8988T (cell line): ENCODE data around the gene STH.

ENCODE experiments used
- DNase-seq: peaks from one replicate; pipeline ENCODE4 v3.0.0; 2011

Gene STH

DNA sequence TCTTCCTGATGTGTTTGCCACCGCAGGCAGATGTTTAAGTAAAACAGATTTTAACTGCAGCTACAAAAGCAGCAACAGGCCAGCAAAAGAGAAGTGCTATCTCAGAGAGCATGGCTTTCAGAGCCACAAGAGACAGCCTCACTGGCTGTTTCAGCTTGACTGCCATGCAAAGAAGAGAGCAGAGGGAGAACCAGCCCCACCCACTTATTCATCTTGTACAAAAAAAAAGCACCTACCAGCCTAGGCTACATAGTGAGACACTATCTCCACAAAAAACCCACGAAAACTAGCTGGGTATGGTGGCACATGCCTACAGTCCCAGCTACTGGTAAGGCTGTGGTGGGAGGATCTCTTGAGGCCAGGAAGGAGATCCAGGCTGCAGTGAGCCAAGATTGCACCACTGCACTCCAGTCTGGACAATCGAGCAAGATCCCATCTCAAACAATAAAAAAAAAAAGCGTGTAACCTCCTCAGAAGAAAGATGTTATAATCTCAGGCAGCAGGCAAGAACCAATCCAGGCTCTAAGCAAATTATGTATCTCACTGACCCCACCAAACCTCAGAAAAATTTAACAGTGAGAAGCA, 30.0 kb downstream of the STH start:
- no peak for DNase-seq

DNA sequence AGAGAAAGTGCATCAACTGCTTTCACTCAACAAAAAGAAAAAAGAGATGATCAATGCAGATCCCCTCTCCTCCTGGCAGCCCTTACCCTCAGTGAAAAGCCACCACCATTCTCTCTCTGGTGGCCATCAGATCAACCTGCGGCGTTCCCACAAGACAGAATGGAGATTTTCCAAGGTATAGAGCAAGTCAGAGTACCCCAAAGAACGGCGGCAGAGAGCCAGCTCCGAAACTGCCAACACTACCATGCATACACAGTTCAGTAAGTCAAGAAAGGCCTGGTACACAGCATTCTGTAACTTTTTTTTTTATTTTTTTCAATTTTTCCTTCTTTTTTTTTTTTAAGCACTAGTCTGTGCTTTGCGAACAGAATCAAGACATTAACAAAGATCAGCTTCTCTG, 30.6 kb downstream of the STH start:
- DNase-seq = no peak

DNA sequence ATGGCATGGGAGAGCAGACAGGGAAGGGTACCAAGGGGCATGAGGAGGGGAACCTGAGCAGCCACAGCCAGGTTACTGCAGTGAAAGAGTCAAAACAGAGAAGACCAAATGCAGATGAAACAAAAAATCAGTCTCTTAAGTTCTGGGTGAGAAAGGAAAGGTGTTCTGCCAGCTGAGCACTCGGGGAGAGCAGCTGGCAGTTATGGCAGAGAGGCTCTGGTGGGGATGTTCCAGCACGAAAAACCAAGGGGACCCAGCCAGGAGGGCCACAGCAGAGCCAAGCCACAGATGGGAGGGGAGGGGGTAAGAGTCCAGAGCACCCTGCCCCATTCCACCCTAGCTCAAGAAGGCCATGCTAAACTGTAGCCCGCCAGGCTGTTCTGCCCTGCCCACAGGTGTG, 31.7 kb downstream of the STH start:
- DNase-seq = no peak

DNA sequence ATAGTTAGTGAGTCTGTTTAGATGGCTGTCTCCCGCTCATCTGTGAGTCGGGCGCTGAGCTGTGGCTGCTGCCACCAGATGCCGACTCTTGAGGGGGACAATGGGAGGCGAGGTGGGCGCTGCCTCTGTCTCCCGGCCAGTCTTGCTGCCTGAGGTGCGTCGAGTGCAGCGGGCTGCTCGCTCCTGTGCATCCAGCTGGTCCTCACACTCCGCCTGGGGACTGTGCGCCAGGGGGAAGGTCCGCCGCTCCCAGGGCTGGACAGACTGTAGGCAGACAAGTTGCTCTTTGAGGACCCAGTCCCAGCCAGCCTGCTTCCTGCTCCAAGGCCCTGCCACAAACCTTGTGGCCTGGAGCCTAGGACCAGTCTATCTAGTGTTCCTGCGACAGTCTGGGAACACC, 32.4 kb downstream of the STH start:
- DNase-seq = no peak

DNA sequence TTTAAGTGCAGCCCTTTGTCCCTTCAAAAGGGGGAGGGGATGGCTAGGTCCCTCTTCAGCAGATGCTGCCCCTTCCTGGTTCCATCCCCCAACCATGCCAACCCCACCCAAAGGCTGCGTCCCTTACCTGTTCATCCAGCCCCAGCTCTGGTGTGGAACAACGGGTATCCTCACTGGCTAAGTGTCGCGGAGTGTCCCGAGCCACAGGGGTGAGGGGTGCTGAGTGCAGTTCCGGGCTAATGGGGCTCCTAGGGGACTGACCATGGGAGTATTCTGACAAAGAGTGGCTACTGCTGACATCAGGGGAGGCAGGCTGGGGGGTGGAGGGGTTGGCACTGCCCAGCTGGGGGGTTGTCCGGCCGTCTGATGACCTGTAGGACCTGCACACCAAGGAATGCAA, 32.9 kb downstream of the STH start:
- no peak for DNase-seq

DNA sequence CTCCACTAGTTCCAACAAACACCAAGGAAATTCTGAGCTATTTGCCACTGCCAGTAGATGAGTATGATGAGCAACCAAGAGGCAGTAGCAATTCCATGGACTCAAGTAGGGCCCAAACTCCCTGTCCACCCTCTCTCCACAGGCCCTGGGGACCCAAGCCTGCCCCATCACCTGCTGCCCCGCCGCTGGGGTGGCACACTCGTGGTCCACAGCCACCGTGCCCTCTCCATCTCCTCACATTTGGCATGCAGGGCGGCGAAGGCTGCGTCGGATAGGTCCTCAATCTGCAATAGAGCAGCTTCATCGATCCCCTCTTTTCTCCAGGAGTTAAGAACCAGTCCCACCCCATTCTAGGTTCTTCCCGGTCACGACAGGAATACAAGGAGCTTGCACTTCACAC, 33.9 kb downstream of the STH start:
- DNase-seq = no peak

DNA sequence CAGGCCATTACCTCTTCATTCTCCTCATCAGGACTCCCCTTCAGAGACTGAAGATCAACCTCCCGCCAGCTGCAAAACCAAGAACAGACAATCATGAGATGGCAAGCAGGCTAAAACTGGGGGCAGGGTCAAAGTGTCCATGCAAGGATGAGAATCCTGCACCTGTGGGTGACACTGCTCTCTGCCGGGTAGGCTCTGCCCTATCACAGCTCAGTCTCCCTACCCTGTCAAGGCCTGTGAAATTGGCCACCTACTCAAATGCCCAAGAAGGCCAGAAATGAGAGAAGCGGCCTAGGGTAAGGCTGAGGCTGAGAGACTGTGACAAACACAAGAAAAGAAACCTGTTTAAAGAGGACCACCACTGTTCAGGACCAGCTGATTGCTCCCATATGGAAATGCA, 34.3 kb downstream of the STH start:
- no peak for DNase-seq

DNA sequence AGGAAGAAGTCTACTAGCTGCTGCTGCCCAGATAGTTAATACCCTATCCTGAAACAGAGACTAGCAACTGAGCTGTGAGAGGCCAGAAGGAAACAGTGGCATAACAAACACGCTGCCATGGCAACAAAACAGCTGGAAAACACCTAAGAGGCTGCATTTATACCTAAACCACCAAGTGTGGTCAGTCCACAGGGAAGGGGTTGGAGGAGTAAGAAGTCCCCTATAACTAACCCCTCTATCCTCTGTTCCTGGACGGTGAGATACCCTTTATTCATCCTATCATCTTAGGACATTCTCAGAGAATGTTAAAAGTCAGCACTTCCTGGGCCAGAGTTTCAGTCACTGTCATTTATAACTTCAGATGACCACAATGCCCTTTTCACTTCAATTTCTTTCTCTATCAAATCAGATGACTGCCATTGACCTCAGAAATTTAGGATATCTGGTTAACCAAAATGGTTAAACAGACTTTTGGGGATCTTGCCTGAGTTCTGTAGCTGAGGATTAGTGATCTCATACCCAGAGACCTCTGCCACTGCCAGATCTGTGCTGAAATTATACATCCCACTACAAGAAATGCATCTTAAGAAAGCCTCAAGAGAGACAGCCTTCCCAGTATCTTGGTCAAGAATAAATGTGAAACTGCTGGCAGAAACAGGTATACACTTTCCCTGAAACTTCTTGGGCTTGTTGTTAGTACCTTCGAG, 36.2 kb downstream of the STH start:
- DNase-seq = no peak

DNA sequence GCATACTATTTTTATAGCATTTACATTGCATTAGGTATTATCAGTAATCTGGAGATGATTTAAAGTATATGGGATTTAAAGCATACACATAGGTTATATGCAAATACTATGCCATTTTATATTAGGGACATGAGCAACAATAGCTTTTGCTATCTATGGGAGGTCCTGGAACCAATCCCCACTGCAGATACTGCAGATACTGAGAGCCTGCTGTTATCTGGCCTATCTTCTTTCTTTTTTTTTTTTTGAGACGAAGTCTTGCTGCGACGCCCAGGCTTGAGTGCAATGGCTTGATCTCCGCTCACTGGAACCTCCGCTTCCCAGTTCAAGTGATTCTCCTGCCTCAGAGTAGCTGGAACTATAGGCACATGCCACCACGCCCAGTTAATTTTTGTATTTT, 37.4 kb downstream of the STH start:
- DNase-seq = no peak

DNA sequence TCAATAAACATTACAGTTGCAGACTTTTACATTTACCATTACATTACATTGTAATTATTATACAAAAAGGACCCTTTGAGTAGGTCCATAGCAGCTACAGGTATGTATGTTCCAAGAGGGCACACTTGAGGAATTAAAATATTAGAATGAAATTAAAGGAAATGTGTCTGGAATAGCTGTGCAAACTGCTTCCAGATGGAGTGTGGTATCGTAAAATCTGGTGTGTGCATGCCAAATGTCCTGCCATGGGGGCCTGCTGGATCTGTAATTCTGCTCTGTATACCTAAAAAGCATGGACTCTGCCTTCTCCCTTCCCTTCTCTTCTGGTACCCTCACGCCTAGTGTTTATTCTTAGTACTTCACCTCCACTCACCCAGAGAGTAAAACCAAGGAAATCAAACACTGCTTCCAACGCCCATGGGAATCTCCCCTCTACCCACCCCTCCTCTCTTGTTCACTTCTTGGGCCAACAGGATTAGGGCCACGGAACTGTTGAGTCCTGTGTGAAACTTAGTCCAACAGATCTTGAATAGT, 38.7 kb downstream of the STH start:
- no peak for DNase-seq

DNA sequence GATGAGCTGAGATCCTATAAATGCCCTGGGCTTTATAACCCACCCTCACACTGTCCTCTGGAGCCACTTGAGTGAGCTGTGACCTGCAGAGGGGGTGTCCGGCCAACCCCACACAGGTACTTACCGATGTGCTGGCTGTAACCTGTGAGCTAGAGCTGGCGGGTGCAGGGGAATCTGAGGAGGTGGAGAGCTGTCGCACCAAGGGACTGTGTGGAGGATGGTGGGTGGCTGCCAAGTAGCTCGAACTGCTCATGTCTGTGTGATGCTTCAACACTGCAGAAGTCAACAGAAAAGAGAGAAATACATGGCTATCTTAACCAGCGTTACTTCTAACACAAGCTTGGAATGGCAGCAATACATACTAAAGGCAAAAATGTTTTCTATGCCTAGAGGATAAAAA, 39.4 kb downstream of the STH start:
- DNase-seq = no peak

DNA sequence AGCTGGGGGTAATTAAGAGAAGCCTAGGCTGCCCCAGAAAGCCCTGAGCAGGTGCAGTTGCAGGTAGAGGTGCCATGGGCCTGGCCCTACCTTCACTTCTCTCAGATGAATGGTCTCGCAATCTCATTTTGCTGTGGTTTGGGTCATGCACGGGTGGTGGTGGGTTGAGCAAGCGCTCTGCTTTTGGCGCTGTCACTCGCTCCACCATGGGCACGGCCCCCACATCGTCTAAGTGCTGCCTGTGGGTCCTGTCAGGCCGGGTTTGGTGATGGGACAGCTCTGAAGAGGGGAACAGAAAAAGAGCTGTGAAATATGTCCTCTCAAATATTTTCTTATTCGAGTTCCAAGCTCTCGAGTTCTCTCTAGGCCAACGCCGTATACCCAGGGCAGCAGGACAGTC, 39.9 kb downstream of the STH start:
- no peak for DNase-seq

DNA sequence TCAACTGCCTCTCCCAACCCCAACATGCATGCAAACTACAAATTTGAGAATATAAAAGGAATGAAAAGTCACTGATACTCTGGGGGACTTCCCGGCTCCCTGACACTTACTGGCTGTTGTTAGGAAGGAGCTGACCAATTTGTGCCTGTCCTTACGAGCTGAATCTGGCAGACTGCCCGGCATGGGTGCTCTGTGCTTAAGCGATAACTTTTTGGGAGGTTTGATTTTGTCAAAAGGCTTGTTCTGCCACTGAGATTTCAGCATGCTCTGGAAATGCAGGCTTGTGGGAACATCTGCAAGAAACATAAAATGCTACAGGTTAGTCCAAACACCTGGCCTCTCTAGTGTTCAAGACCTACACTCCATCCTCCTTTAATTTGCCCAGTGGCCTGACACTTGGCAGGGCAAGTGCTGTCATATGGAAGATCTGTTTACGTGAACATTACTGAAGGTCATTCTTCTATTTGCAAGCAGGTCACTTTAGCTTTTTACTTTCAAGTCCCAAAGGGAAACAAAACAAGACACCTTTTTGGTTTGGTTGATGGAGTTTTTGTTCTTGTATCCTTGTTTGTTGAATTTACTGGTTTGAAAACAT, 40.6 kb downstream of the STH start:
- no peak for DNase-seq

DNA sequence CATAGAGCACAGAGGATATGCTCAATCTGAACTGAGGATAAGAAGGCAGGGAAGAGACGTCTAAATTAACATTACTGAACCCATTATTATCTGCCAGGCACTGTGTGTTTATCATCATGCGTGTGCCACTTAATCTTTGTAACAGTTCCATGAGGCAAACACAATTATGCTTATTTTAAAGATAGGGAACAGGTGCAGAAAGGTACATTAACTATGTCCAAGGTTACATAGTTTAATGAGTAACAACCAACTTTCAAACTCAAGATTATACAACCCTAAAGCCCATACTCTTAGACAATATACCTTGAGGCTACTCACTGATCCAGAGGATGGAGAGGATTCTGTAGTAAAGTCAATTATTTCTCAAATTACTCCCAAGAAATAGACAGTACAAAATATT, 43.2 kb downstream of the STH start:
- DNase-seq = no peak

DNA sequence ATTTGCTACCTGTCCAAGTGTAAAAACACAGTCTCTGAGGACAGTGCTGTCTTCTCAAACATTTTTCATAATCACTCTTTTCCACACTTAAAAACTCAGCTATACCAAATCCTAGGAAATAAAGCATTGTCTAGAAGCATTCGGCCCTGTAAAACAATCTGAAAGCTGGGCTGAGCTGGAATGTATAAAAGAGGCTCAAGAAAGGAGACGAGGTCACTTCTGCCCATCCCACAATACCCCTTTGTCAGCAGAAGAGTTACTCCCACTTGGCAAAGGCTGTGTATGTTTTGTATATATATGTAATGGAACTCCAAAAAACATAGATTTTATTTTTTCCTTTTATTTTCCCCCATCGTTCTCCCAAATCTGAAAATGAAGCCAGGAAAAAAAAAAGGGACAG, 43.9 kb downstream of the STH start:
- no peak for DNase-seq

DNA sequence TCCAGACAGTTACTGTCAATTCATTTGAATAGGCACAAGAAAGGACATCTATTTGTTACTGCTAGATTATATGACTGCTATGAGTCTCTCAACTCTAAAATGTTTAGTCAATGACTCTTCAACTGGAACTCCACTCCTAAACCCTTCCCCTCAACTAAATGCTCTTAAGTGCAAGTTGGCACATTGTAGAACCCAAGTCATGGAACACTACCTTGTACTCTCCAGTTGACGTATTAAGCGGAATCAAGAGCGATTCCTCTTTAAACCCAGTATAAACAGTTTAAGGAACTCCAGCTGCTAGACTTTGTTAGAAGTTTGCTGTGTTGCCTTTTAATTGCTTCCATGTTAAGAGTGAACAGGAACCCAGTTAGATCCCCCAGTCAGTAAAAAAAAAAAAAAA, 44.6 kb downstream of the STH start:
- no peak for DNase-seq

DNA sequence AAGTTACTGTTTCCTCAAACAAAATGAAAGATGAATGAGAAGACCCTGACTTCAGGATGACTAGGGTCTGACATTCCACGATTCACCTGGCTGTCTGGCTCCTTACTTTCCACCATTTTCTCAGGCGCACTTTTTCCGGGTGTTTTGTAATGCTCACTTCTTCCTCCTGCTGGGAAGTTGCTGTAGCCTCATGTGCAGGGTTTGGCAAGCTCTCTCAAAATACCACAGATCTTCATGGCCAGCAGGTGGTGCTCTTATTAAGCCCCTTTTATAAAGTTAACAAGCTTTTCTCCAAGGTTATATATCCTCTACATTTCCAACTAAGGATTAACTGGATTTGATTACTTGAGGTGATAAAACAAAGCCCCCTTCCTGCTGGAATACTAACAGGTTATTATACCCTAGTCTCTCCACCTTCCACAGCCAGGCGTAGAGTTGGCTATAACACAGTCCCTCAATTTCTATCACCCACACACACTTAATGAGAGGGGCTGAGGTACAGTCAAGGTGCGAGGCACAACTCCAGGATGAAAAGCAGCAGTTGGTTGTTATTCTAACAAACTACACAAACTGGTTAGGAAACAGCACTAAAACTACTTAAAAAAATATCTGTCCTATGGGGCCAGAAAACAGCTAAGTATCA, 45.4 kb downstream of the STH start:
- DNase-seq = no peak

DNA sequence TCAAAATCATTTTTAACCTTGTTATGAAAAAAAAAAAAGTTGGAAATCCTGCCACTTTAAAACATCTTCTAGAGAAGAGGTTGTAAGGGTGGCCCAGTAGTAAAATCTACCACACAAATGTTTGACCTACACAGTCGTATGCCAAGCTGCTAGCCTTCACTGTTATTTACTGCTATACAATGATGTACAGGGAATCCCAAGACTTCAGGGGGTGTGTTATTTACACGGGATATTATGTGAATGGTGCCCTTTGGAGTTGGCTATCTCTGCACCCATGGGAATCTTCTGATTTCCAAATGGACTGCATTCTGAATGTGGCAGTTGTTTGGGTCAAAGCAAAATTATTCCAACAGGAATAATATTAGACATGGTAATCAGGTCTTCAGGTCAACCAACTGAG, 45.9 kb downstream of the STH start:
- DNase-seq = no peak

DNA sequence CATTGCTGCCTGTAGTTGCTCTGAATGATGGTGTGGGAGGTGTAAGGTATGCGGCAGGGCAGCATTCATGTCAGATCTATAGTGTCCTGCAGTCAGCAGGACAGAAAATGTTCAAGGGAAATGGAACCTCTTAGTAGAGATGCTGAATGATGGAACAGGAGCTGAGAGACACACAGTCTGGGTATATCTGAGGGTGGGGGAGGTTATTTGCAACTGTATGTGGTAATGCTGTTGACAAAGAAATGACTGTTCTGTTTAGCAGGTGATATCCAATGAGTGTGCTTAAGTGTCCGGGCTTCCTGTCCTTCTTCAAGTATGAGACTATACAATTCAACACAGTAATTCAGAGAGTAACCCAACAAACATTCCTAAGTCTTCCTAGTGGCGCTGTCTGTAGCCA, 46.6 kb downstream of the STH start:
- DNase-seq = no peak

DNA sequence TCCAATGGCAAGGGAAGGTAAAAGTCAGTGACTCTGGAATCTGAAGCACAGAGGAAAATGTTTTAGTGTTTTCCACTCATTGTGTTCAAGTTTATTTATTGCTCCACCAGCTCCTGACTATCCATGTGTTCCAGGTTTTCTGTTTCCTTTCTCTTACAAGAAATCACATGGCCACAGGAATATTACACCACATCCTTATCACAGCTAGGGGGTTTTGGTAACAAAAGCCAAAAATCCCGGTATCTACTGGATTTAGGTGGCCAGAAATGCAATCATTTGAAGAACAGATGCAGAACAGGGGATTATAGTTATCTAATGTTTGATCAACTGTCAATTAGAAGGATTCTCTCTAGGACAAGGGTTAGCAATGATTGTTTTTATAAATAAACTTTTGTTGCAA, 47.9 kb downstream of the STH start:
- no peak for DNase-seq

DNA sequence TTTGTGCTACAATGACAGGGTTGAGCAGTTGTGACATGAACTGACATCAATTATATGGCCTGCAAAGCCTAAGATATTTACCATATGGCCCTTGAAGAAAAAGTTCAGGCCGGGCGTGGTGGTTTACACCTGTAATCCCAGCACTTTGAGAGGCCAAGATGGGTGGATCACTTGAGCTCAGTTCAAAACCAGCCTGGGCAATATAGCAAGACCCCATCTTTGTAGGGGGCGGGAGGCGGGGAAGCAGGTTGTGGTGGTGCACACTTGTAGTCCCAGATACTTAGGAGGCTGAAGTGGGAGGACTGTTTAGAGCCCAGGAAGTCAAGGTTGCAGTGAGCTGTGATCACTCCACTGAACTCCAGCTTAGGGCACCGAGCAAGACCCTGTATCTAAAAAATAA, 48.3 kb downstream of the STH start:
- DNase-seq = no peak

DNA sequence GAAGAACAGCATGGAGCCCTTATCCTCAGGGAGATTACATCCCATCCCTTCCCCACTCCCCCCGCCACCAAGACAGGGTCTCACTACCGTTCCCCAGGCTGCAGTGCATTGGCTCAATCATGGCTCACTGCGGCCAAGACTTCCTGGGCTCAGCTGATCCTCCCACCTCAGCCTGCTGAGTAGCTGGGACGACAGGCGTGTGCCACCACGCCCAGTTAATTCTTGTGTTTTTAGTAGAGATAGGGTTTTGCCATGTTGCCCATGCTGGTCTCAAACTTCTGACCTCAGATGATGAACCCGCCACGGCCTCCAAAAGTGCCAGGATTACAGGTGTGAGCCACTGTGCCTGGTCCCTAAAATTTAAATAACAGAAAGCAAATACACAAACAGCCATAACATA, 48.8 kb downstream of the STH start:
- DNase-seq = no peak
